ENCODE data around the gene TUBGCP6. TPM values are rescaled to one million over a fixed set of nuclear protein-coding genes. Genes with fewer than 3 reads are reported as not detected.

TUBGCP6 gene
- total and polyA plus RNA-seq, 2 experiments from 2014 or later, result 26.2 to 31.5 TPM

DNA sequence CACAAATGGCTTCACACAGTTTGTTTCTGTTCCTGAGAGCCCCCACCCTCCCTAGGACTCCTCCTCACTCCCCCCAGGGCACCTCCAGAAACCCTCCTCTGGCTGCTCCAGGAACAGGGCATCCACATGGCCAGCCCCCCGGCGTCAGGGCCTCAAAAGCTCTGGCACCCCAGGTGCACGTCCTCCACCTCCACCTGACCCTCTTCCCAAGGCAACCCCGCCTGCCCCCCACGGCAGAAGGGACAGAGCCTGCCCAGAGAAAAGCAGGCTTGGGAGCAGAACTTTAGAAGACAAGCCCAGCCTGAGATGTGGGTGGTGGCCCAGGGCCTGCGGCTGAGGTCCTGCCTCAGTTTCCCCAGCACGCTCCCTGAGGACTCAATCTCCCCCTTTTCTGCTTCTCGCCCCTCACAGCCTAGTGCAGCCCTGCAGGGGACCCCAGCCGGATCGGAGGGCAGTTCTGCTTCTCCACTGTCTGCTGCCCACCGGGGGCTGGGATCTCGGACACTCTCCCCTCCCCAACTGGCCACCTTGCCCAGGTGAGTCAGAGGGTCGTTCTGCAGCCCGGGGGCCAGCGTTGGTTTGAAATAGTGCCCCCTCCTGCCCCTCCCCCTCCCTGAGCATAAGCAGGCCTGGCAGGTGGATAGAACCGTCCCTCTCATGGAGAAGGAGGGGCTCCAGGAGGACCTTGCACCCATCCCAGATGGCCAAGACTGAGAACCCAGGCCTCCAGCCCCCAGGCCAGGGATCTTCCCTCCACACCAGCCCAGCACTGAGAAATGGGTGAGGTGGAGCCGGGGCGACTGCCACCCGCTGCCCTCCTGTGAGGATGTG lies 61.5 kb downstream of the TUBGCP6 start:
- H2AFZ ChIP-seq, result no peak overlapping the region
- peaks cover 23% of the 10 kb centered on the region for H3K4me1 ChIP-seq (ENCODE audit: insufficient read depth)
- no peaks in the 10 kb centered on the region for H3K9me3 ChIP-seq (ENCODE audit: low read depth)
- WGBS (ENCODE audit: low lambda C conversion rate, missing lambda C conversion rate), result 94% methylated on average over 16 of the region's 19 CpGs
- H3K27me3 ChIP-seq, result no peaks in the 10 kb centered on the region
- H3K36me3 ChIP-seq (replicated peaks; ENCODE audit: insufficient read depth, low read depth), result no peaks in the 10 kb centered on the region
- no peaks in the 10 kb centered on the region for H3K9me2 ChIP-seq (replicated peaks; ENCODE audit: insufficient read depth)
- H3K27ac ChIP-seq, result no peak overlapping the region
- no peak for DNase-seq (ENCODE audit: low spot score)
- H3K79me2 ChIP-seq, result peaks cover 27% of the 10 kb centered on the region
- TF ChIP-seq EZH2 (IDR thresholded peaks at IDR 0.05; ENCODE audit: borderline replicate concordance) (no peak), EZH2phosphoT487 (IDR thresholded peaks at IDR 0.05; ENCODE audit: low read depth, severe bottlenecking, unreplicated experiment) (no peak)
- TF ChIP-seq, protein P1, sequence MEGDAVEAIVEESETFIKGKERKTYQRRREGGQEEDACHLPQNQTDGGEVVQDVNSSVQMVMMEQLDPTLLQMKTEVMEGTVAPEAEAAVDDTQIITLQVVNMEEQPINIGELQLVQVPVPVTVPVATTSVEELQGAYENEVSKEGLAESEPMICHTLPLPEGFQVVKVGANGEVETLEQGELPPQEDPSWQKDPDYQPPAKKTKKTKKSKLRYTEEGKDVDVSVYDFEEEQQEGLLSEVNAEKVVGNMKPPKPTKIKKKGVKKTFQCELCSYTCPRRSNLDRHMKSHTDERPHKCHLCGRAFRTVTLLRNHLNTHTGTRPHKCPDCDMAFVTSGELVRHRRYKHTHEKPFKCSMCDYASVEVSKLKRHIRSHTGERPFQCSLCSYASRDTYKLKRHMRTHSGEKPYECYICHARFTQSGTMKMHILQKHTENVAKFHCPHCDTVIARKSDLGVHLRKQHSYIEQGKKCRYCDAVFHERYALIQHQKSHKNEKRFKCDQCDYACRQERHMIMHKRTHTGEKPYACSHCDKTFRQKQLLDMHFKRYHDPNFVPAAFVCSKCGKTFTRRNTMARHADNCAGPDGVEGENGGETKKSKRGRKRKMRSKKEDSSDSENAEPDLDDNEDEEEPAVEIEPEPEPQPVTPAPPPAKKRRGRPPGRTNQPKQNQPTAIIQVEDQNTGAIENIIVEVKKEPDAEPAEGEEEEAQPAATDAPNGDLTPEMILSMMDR (IDR thresholded peaks at IDR 0.05; ENCODE audit: poor library complexity), result no peak
- H4K20me1 ChIP-seq (ENCODE audit: insufficient read depth, poor library complexity, severe bottlenecking), result no peaks in the 10 kb centered on the region
- H3K4me2 ChIP-seq, result no peak overlapping the region
- no peak overlapping the region for H3K4me3 ChIP-seq

- Histone ChIP-seq H4K20me1 (ENCODE audit: insufficient read depth, poor library complexity, severe bottlenecking) (no peaks in the 10 kb centered on the region), H3K4me2 (no peak overlapping the region), H3K9me2 (replicated peaks; ENCODE audit: insufficient read depth) (no peaks in the 10 kb centered on the region), H3K4me3 (no peak overlapping the region), H3K36me3 (replicated peaks; ENCODE audit: insufficient read depth, low read depth) (no peaks in the 10 kb centered on the region), H3K79me2 (peaks cover 18% of the 10 kb centered on the region), H3K27ac (no peak overlapping the region), H3K27me3 (no peaks in the 10 kb centered on the region), H2AFZ (no peak overlapping the region), H3K9me3 (ENCODE audit: low read depth) (no peaks in the 10 kb centered on the region), H3K4me1 (ENCODE audit: insufficient read depth) (peaks cover 23% of the 10 kb centered on the region)
- 88% methylated on average over 25 of the region's 31 CpGs for WGBS (ENCODE audit: low lambda C conversion rate, missing lambda C conversion rate)
- TF ChIP-seq, protein P1 (IDR thresholded peaks at IDR 0.05; ENCODE audit: poor library complexity), result no peak
- TF ChIP-seq EZH2 (IDR thresholded peaks at IDR 0.05; ENCODE audit: borderline replicate concordance), result no peak
- no peak for TF ChIP-seq EZH2phosphoT487 (IDR thresholded peaks at IDR 0.05; ENCODE audit: low read depth, severe bottlenecking, unreplicated experiment)
- DNase-seq (ENCODE audit: low spot score), result no peak
Observed at GRCh38 chr22:50182176-50183081, 62.4 kb downstream of the TUBGCP6 start.

DNA sequence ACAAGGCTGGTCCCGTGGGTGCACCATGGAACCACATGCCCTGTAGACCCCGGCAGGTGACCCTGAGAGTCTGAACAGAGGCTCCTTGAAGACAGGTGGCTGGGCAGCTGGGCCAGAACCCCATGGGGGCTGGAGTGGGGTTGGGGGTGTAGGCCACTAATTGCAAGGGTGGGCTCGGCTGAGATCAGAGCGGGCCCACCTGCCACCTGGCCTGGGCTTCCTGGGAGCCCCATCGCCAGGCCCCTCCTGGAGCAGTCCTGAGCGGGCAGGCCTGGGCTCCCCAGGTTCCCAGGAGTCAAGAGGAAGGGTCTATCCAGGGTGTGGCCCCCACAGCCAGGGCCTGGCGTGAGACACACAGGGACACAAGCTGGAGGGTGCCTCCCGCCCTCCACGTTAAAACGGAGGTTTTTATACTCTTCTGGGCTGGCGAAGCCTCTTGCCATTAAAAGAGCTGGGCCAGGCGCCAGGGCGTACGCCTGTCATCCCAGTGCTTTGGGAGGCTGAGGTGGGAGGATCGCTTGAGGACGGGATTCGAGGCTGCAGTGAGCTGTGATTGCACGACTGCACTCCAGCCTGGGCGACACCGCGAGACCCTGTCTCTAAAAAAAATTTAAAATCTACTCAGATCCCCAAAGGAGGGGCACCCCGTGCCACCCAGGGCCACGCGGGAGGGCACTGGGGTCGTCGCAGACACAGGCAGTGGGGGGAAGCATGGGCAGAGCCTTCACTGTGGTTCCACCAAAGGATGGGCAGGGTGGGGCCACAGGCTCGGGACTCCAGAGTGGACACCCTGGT lies 63.9 kb downstream of the TUBGCP6 start:
- DNase-seq (ENCODE audit: low spot score), result no peak
- Histone ChIP-seq H3K9me2 (replicated peaks; ENCODE audit: insufficient read depth) (no peaks in the 10 kb centered on the region), H3K79me2 (peaks cover 3% of the 10 kb centered on the region), H3K4me3 (no peak overlapping the region), H3K27ac (no peak overlapping the region), H3K27me3 (no peaks in the 10 kb centered on the region), H2AFZ (no peak overlapping the region), H3K4me2 (no peak overlapping the region), H4K20me1 (ENCODE audit: insufficient read depth, poor library complexity, severe bottlenecking) (no peaks in the 10 kb centered on the region), H3K36me3 (replicated peaks; ENCODE audit: insufficient read depth, low read depth) (no peaks in the 10 kb centered on the region), H3K4me1 (ENCODE audit: insufficient read depth) (peaks cover 14% of the 10 kb centered on the region), H3K9me3 (ENCODE audit: low read depth) (no peaks in the 10 kb centered on the region)
- TF ChIP-seq EZH2phosphoT487 (IDR thresholded peaks at IDR 0.05; ENCODE audit: low read depth, severe bottlenecking, unreplicated experiment) (no peak), EZH2 (IDR thresholded peaks at IDR 0.05; ENCODE audit: borderline replicate concordance) (no peak)
- TF ChIP-seq, protein P1 (IDR thresholded peaks at IDR 0.05; ENCODE audit: poor library complexity), result no peak
- 94% methylated on average over 26 of the region's 27 CpGs for WGBS (ENCODE audit: low lambda C conversion rate, missing lambda C conversion rate)

Data from hepatocyte (in vitro differentiated cells).